GM12878 (cell line): ENCODE measurements around the gene ZNF132. TPM values are rescaled to one million over a fixed set of nuclear protein-coding genes. Genes with fewer than 3 reads are reported as not detected.

ENCODE experiments used
- microRNA-seq: library from miRNA; unstranded; fragments of <30 nt; microRNA quantifications from one replicate; pipeline ENCODE4, GENCODE V29; 2018
- polyA plus RNA-seq, 11 experiments: library from polyadenylated mRNA; depleted of rRNA in 4 of 11; unstranded in 6 of 11; stranded (reverse) in 5 of 11; fragments of >200 nt; fragmentation: Nextera tagmentation in 4 of 11; fragmentation: Illumina TruSeq in 1 of 11; extraction: Ambion mirVana in 4 of 11; extraction: Trizol in 1 of 11; gene quantifications; 1 replicate in 1 of 11; 2 replicates in 10 of 11; pipeline versions ENCODE4 v1.2.1 to v1.2.3, GENCODE V29; 2011 to 2016; ENCODE audit warnings: inconsistent platforms in 2 of 11, missing spikeins in 2 of 11, low read depth in 1 of 11
- small RNA-seq: library from RNA; depleted of rRNA; stranded (forward); fragments of <200 nt; gene quantifications from one replicate; pipeline ENCODE3, GENCODE V24; 2014
- total RNA-seq, 4 experiments: library from RNA; depleted of rRNA in 3 of 4; stranded (reverse); fragments of >200 nt in 3 of 4; fragmentation: Illumina TruSeq in 1 of 4; extraction: Trizol in 1 of 4; gene quantifications; 2 replicates each; pipeline versions ENCODE4 v1.2.1 to v1.2.3, GENCODE V29; 2013 to 2021

The ZNF132 gene
- total and polyA plus RNA-seq, 10 of the 15 experiments (the other 5 are each of a cell fraction or from before 2014, with no cell fraction given): 0.56 to 4.0 (median 2.3) TPM

Small RNAs within 50 kb of the gene (microRNA-seq; reads per million reads assigned to microRNA genes)
- 0.75 reads per million for gene MIR4754

Small RNAs within 50 kb of the gene (small RNA-seq; reads per million reads assigned to genes)
- 0.16 reads per million for gene MIR4754
- not detected for gene RNU6-1337P

Other genes starting within 250 kb of the ZNF132 start
Only the 7 nearest of the 19 such genes appear.
- 2.1 and 2.9 TPM in 2 replicates for gene ZNF837, start 59.1 kb downstream of the ZNF132 start, total RNA-seq (2014; rRNA removed)
- gene ZNF837, start 59.1 kb downstream of the ZNF132 start, total RNA-seq (2014; rRNA removed; fragmentation: Illumina TruSeq; extraction: Trizol): 0.18 and 0.23 TPM in 2 replicates
- gene ZNF837, start 59.1 kb downstream of the ZNF132 start, total RNA-seq (2021): 2.1 and 2.6 TPM in 2 replicates
- 0.06 and 0.11 TPM in 2 replicates for gene ZNF837, start 59.1 kb downstream of the ZNF132 start, polyA plus RNA-seq (2011; rRNA removed)
- gene ZNF837, start 59.1 kb downstream of the ZNF132 start, polyA plus RNA-seq (2014; fragmentation: Illumina TruSeq; extraction: Trizol): 0.07 and 0.11 TPM in 2 replicates
- not detected for gene ZNF837, start 59.1 kb downstream of the ZNF132 start, polyA plus RNA-seq (2014; fragmentation: Nextera tagmentation; extraction: Ambion mirVana)
- gene ZNF837, start 59.1 kb downstream of the ZNF132 start, polyA plus RNA-seq (2014; rRNA removed): 2.4 TPM in 2 replicates
- gene ZNF837, start 59.1 kb downstream of the ZNF132 start, polyA plus RNA-seq (2016; fragmentation: Nextera tagmentation; extraction: Ambion mirVana): 1 to 10 TPM; 1.6 to 2.4 TPM
- 3,412 and 3,652 TPM in 2 replicates for gene RPS5, start 52.9 kb downstream of the ZNF132 start, total RNA-seq (2014; rRNA removed)
- gene RPS5, start 52.9 kb downstream of the ZNF132 start, total RNA-seq (2014; rRNA removed; fragmentation: Illumina TruSeq; extraction: Trizol): 1,272 and 1,313 TPM in 2 replicates
- gene RPS5, start 52.9 kb downstream of the ZNF132 start, total RNA-seq (2021): 1,860 and 1,884 TPM in 2 replicates
- 1,293 and 2,957 TPM in 2 replicates for gene RPS5, start 52.9 kb downstream of the ZNF132 start, polyA plus RNA-seq (2011; rRNA removed)
- 511 and 1,491 TPM in 2 replicates for gene RPS5, start 52.9 kb downstream of the ZNF132 start, polyA plus RNA-seq (2014; fragmentation: Illumina TruSeq; extraction: Trizol)
- gene RPS5, start 52.9 kb downstream of the ZNF132 start, polyA plus RNA-seq (2014; fragmentation: Nextera tagmentation; extraction: Ambion mirVana): 1,000 to 10,000 TPM; 1,983 to 2,378 TPM
- 3,473 and 3,824 TPM in 2 replicates for gene RPS5, start 52.9 kb downstream of the ZNF132 start, polyA plus RNA-seq (2014; rRNA removed)
- 1,000 to 10,000 TPM; 1,284 to 1,376 TPM for gene RPS5, start 52.9 kb downstream of the ZNF132 start, polyA plus RNA-seq (2016; fragmentation: Nextera tagmentation; extraction: Ambion mirVana)
- gene RNF225, start 44.5 kb downstream of the ZNF132 start, total RNA-seq (2014; rRNA removed): not detected in 2 replicates
- gene RNF225, start 44.5 kb downstream of the ZNF132 start, total RNA-seq (2014; rRNA removed; fragmentation: Illumina TruSeq; extraction: Trizol): not detected in 2 replicates
- 0.27 and 0.28 TPM in 2 replicates for gene RNF225, start 44.5 kb downstream of the ZNF132 start, total RNA-seq (2021)
- gene RNF225, start 44.5 kb downstream of the ZNF132 start, polyA plus RNA-seq (2011; rRNA removed): not detected in 2 replicates
- not detected in 2 replicates for gene RNF225, start 44.5 kb downstream of the ZNF132 start, polyA plus RNA-seq (2014; fragmentation: Illumina TruSeq; extraction: Trizol)
- not detected for gene RNF225, start 44.5 kb downstream of the ZNF132 start, polyA plus RNA-seq (2014; fragmentation: Nextera tagmentation; extraction: Ambion mirVana)
- 0.22 and 0.27 TPM in 2 replicates for gene RNF225, start 44.5 kb downstream of the ZNF132 start, polyA plus RNA-seq (2014; rRNA removed)
- gene RNF225, start 44.5 kb downstream of the ZNF132 start, polyA plus RNA-seq (2016; fragmentation: Nextera tagmentation; extraction: Ambion mirVana): not detected
- 9.5 and 10.7 TPM in 2 replicates for gene ZNF584, start 31.5 kb downstream of the ZNF132 start, total RNA-seq (2014; rRNA removed)
- gene ZNF584, start 31.5 kb downstream of the ZNF132 start, total RNA-seq (2014; rRNA removed; fragmentation: Illumina TruSeq; extraction: Trizol): 4.8 and 5.1 TPM in 2 replicates
- 9.7 and 10.3 TPM in 2 replicates for gene ZNF584, start 31.5 kb downstream of the ZNF132 start, total RNA-seq (2021)
- 7.6 and 8.4 TPM in 2 replicates for gene ZNF584, start 31.5 kb downstream of the ZNF132 start, polyA plus RNA-seq (2011; rRNA removed)
- gene ZNF584, start 31.5 kb downstream of the ZNF132 start, polyA plus RNA-seq (2014; fragmentation: Illumina TruSeq; extraction: Trizol): 5.9 and 6.2 TPM in 2 replicates
- 1 to 10 TPM; 2.0 to 2.6 TPM for gene ZNF584, start 31.5 kb downstream of the ZNF132 start, polyA plus RNA-seq (2014; fragmentation: Nextera tagmentation; extraction: Ambion mirVana)
- gene ZNF584, start 31.5 kb downstream of the ZNF132 start, polyA plus RNA-seq (2014; rRNA removed): 6.3 and 7.3 TPM in 2 replicates
- gene ZNF584, start 31.5 kb downstream of the ZNF132 start, polyA plus RNA-seq (2016; fragmentation: Nextera tagmentation; extraction: Ambion mirVana): 1 to 10 TPM; 5.9 to 6.9 TPM
- gene ZNF324B, start 11.5 kb upstream of the ZNF132 start, total RNA-seq (2014; rRNA removed): 7.9 and 8.8 TPM in 2 replicates
- gene ZNF324B, start 11.5 kb upstream of the ZNF132 start, total RNA-seq (2014; rRNA removed; fragmentation: Illumina TruSeq; extraction: Trizol): 5.3 and 5.9 TPM in 2 replicates
- gene ZNF324B, start 11.5 kb upstream of the ZNF132 start, total RNA-seq (2021): 9.3 and 12.8 TPM in 2 replicates
- 1.9 and 3.3 TPM in 2 replicates for gene ZNF324B, start 11.5 kb upstream of the ZNF132 start, polyA plus RNA-seq (2011; rRNA removed)
- 3.0 and 4.2 TPM in 2 replicates for gene ZNF324B, start 11.5 kb upstream of the ZNF132 start, polyA plus RNA-seq (2014; fragmentation: Illumina TruSeq; extraction: Trizol)
- under 1 TPM; 0.11 to 0.29 TPM for gene ZNF324B, start 11.5 kb upstream of the ZNF132 start, polyA plus RNA-seq (2014; fragmentation: Nextera tagmentation; extraction: Ambion mirVana)
- gene ZNF324B, start 11.5 kb upstream of the ZNF132 start, polyA plus RNA-seq (2014; rRNA removed): 7.6 and 8.4 TPM in 2 replicates
- 1 to 10 TPM; 3.5 to 4.4 TPM for gene ZNF324B, start 11.5 kb upstream of the ZNF132 start, polyA plus RNA-seq (2016; fragmentation: Nextera tagmentation; extraction: Ambion mirVana)
- gene ZNF324, start 26.9 kb upstream of the ZNF132 start, total RNA-seq (2014; rRNA removed): 10.6 and 13.9 TPM in 2 replicates
- gene ZNF324, start 26.9 kb upstream of the ZNF132 start, total RNA-seq (2014; rRNA removed; fragmentation: Illumina TruSeq; extraction: Trizol): 5.0 and 5.9 TPM in 2 replicates
- gene ZNF324, start 26.9 kb upstream of the ZNF132 start, total RNA-seq (2021): 12.1 and 12.9 TPM in 2 replicates
- gene ZNF324, start 26.9 kb upstream of the ZNF132 start, polyA plus RNA-seq (2011; rRNA removed): 2.8 and 5.7 TPM in 2 replicates
- gene ZNF324, start 26.9 kb upstream of the ZNF132 start, polyA plus RNA-seq (2014; fragmentation: Illumina TruSeq; extraction: Trizol): 3.1 and 3.5 TPM in 2 replicates
- gene ZNF324, start 26.9 kb upstream of the ZNF132 start, polyA plus RNA-seq (2014; fragmentation: Nextera tagmentation; extraction: Ambion mirVana): 1 to 10 TPM in 1 of 2 experiments, under 1 TPM in 1; 0.71 to 2.1 TPM
- gene ZNF324, start 26.9 kb upstream of the ZNF132 start, polyA plus RNA-seq (2014; rRNA removed): 8.1 and 9.5 TPM in 2 replicates
- 1 to 10 TPM; 8.5 to 9.0 TPM for gene ZNF324, start 26.9 kb upstream of the ZNF132 start, polyA plus RNA-seq (2016; fragmentation: Nextera tagmentation; extraction: Ambion mirVana)
- 6.5 and 6.9 TPM in 2 replicates for gene ZNF446, start 36.2 kb upstream of the ZNF132 start, total RNA-seq (2014; rRNA removed)
- gene ZNF446, start 36.2 kb upstream of the ZNF132 start, total RNA-seq (2014; rRNA removed; fragmentation: Illumina TruSeq; extraction: Trizol): 2.3 and 2.5 TPM in 2 replicates
- 5.6 and 6.0 TPM in 2 replicates for gene ZNF446, start 36.2 kb upstream of the ZNF132 start, total RNA-seq (2021)
- 1.1 and 3.5 TPM in 2 replicates for gene ZNF446, start 36.2 kb upstream of the ZNF132 start, polyA plus RNA-seq (2011; rRNA removed)
- 0.63 and 1.6 TPM in 2 replicates for gene ZNF446, start 36.2 kb upstream of the ZNF132 start, polyA plus RNA-seq (2014; fragmentation: Illumina TruSeq; extraction: Trizol)
- under 1 TPM; 0.14 to 0.49 TPM for gene ZNF446, start 36.2 kb upstream of the ZNF132 start, polyA plus RNA-seq (2014; fragmentation: Nextera tagmentation; extraction: Ambion mirVana)
- gene ZNF446, start 36.2 kb upstream of the ZNF132 start, polyA plus RNA-seq (2014; rRNA removed): 5.3 and 5.8 TPM in 2 replicates
- 1 to 10 TPM; 4.7 to 5.7 TPM for gene ZNF446, start 36.2 kb upstream of the ZNF132 start, polyA plus RNA-seq (2016; fragmentation: Nextera tagmentation; extraction: Ambion mirVana)